Esophagus muscularis mucosa (tissue), 3 donors: Measurements from ENCODE around the gene STN1.

Source experiments
- POLR2A ChIP-seq: fragments of 450-650 bp; IDR thresholded peaks from one replicate; pipeline ENCODE4 v1.6.1; 2017; ENCODE audit warnings: antibody characterized with exemption, moderate library complexity, mild to moderate bottlenecking, low read depth
- TF ChIP-seq, protein P1 (sequence below), 3 experiments: fragments of 200-600 bp in 2 of 3; fragments of 450-650 bp in 1 of 3; sonication (generic) in 2 of 3; IDR thresholded peaks; one replicate each; pipeline ENCODE4 v1.5.1; 2017 to 2019; ENCODE audit warnings: antibody characterized with exemption in 3 of 3, mild to moderate bottlenecking in 2 of 3, moderate library complexity in 1 of 3

DNA sequence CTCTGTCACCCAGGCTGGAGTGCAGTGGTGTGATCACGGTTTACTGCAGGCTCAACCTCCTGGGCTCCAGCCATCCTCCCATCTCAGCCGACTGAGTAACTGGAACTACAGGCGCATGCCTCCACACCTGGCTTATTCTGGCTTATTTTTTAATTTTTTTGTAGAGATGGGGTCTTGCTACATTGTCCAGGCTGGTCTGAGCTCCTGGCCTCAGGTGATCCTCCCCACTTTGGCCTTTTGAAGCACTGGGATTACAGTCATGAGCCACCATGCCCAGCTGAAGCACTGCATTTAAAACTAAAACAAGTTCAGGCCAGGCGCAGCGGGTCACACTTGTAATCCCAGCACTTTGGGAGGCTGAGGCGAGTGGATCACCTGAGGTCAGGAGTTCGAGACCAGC, 70.6 kb downstream of the STN1 start:
- TF ChIP-seq POLR2A, result no peak
- TF ChIP-seq, protein P1, sequence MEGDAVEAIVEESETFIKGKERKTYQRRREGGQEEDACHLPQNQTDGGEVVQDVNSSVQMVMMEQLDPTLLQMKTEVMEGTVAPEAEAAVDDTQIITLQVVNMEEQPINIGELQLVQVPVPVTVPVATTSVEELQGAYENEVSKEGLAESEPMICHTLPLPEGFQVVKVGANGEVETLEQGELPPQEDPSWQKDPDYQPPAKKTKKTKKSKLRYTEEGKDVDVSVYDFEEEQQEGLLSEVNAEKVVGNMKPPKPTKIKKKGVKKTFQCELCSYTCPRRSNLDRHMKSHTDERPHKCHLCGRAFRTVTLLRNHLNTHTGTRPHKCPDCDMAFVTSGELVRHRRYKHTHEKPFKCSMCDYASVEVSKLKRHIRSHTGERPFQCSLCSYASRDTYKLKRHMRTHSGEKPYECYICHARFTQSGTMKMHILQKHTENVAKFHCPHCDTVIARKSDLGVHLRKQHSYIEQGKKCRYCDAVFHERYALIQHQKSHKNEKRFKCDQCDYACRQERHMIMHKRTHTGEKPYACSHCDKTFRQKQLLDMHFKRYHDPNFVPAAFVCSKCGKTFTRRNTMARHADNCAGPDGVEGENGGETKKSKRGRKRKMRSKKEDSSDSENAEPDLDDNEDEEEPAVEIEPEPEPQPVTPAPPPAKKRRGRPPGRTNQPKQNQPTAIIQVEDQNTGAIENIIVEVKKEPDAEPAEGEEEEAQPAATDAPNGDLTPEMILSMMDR (IDR thresholded peaks at IDR 0.05), result no peak
